ENCODE data around the gene SUSD5. TPM values are rescaled to one million over a fixed set of nuclear protein-coding genes. Genes with fewer than 3 reads are reported as not detected.

The SUSD5 gene
- total RNA-seq, 2 experiments from 2014 or later, result not detected

DNA sequence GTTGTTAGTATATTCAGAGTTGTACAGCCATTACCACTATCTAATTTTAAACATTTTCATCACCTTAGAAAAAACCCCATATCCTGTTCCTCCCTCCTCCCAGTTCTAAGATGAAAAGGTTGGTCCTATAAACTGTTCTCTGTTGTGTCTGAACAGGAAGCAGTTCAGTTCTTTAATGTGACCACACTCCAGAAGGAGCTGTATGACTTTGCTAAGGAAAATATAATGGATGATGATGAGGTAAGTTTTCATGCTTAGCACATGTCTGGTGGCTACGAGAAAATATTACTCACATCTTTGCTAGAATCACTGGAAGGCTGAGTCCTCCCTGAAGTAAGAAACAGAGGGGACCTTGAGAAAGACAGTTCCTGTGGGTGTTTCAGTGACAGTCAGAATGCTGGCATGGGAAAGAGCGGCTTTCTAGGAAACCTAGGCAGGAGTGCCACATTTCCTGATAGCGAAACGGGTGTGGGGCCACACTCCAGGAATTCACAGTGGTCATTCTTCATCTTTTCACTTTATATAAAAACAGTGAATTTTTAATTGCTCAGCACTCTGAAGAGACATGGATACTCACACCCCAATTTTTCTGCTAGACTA is 84.5 kb downstream of the SUSD5 start:
- peaks cover 12% of the 10 kb centered on the region for H3K36me3 Mint-ChIP-seq
- H3K9me3 Mint-ChIP-seq, result no peaks in the 10 kb centered on the region
- H3K4me3 Mint-ChIP-seq, result no peak overlapping the region
- DNase-seq (no peak), ATAC-seq (ENCODE audit: low read depth) (peak; percentile 47)
- no peaks in the 10 kb centered on the region for H3K27me3 Mint-ChIP-seq
- POLR2A ChIA-PET, result no interaction called here
- H3K4me1 Mint-ChIP-seq, result peaks cover 12% of the 10 kb centered on the region
- no peak overlapping the region for H3K27ac Mint-ChIP-seq

DNA sequence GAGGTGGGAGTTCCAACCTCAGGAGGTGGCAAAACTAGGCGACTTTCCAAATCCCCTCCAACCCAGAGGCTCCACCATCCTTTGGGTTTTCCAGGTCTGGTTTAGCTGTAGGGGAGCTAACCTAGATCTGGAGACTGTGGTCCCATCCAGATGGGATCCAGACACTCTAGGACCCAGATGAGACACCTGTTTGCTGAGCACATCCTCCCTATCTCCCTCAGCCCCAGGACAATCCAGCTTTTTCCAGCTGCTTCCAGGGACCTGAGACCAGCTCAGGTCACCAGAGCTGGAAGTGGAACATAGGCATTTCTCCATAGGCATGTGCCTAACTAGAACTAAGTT is 86.6 kb downstream of the SUSD5 start:
- peaks cover 7% of the 10 kb centered on the region for H3K36me3 Mint-ChIP-seq
- no peak for ATAC-seq (ENCODE audit: low read depth)
- H3K4me1 Mint-ChIP-seq, result peaks cover 12% of the 10 kb centered on the region
- DNase-seq, result no peak
- no peaks in the 10 kb centered on the region for H3K9me3 Mint-ChIP-seq
- H3K4me3 Mint-ChIP-seq, result no peak overlapping the region
- H3K27me3 Mint-ChIP-seq, result no peaks in the 10 kb centered on the region
- no peak overlapping the region for H3K27ac Mint-ChIP-seq
- POLR2A ChIA-PET, result interaction anchor here (1.9 kb wide), 1 partner anchor 241 kb away, joined by 9 read pairs; no protein-coding TSS in a partner anchor

DNA sequence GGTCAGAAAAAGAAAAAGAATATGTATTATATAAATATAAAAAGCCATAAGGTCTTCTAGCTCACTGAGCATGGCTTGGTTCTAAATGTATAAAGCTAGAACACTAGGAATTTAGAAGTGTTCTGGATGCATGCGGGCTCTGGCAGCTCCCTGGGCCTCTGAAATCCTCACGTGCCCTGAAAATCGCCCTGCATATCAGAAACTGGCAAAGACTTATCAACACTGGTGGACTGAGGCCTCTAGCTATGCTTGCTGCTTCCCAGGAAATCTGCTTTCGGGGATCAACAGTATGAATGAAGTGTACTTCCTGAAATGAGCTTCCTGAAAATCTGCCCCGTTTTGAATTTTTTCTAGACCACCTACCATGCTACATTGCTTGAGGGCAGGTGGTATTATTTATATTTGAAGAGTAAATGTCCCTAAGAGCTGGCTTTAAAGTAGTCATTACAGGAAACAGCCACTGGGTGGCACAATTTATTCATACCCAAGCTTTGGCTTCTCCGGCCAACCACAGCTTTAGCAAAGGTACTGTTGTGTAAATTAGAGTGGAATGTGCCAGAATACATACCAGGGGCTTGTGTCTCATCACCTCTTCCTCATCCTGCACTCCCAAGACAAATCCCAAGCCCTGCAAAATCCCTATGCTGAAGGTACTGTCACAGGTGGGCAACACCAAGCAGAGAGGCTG is 87.1 kb downstream of the SUSD5 start:
- POLR2A ChIA-PET, result interaction anchor here (0.5 to 1.9 kb wide), 2 partner anchors 20 to 241 kb away, joined by 3 to 9 read pairs; no protein-coding TSS in a partner anchor
- H3K9me3 Mint-ChIP-seq, result no peaks in the 10 kb centered on the region
- DNase-seq (no peak), ATAC-seq (ENCODE audit: low read depth) (peak; percentile 59)
- H3K27ac Mint-ChIP-seq, result no peak overlapping the region
- peaks cover 5% of the 10 kb centered on the region for H3K36me3 Mint-ChIP-seq
- H3K4me1 Mint-ChIP-seq, result peaks cover 10% of the 10 kb centered on the region
- H3K4me3 Mint-ChIP-seq, result no peak overlapping the region
- no peaks in the 10 kb centered on the region for H3K27me3 Mint-ChIP-seq

DNA sequence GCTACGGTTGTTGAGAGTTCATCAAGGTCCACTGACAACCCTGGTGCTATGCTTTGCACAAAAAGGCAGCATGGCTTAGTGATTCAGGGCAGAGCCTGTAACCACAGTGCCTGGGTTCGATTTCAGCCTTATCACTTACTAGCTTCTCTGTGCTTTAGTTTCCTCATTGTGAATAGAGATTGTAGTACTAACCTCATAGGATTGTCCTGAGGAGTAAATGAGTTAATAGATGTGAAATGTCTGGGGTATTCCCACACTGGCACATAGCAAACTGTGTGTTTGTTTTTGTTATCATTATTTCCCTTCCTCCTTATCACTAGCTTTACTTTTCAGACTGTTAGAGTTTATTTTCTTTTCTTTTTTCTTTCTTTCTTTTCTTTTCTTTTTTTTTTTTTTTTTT is 88.5 kb downstream of the SUSD5 start:
- Mint-ChIP-seq H3K27me3 (no peaks in the 10 kb centered on the region), H3K4me1 (peaks cover 8% of the 10 kb centered on the region), H3K9me3 (no peaks in the 10 kb centered on the region), H3K36me3 (no peaks in the 10 kb centered on the region), H3K27ac (no peak overlapping the region), H3K4me3 (no peak overlapping the region)
- POLR2A ChIA-PET, result no interaction called here
- ATAC-seq (ENCODE audit: low read depth) (no peak), DNase-seq (no peak)

DNA sequence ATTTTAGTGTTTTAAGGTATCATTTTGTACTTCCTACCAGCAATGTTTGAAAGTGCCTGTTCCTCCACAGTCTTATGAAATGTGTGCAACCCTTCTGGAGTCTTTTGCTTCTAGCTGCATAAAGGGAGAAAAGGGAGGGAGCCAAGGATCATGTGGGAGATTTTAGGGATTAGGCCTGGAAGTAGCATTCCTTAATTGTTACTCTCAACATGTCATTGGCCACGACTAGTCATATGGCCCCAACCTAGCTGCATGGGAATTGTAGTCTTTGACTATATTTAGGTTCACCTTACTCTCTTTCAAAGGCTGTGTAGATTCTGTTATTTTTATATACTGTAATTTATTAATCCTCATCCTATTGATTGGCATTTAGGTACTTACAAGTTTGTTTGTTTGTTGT is 89.9 kb downstream of the SUSD5 start:
- POLR2A ChIA-PET, result no interaction called here
- DNase-seq (no peak), ATAC-seq (ENCODE audit: low read depth) (no peak)
- H3K27ac Mint-ChIP-seq, result no peak overlapping the region
- no peaks in the 10 kb centered on the region for H3K27me3 Mint-ChIP-seq
- H3K4me1 Mint-ChIP-seq, result peaks cover 2% of the 10 kb centered on the region
- peaks cover 1% of the 10 kb centered on the region for H3K36me3 Mint-ChIP-seq
- no peak overlapping the region for H3K4me3 Mint-ChIP-seq
- H3K9me3 Mint-ChIP-seq, result no peaks in the 10 kb centered on the region

DNA sequence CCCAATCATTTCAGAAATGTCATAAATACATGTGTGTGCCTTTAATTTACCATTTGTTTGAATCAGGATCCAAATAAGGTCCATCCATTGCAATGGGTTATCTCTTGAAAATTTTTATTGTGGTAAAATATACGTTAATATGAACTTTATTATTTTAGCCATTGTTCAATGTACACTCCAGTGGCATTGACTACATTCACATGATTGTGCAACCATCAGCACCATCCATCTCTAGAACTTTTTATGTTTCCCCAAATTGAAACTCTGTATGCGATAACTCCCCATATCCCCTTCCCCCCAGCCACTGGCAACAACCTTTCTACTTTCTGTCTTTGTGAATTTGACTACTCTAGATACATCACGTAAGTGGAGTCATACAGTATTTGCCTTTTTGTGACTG is 92.8 kb downstream of the SUSD5 start:
- Mint-ChIP-seq H3K27ac (no peak overlapping the region), H3K4me1 (no peaks in the 10 kb centered on the region), H3K4me3 (no peak overlapping the region), H3K36me3 (peaks cover 1% of the 10 kb centered on the region), H3K27me3 (no peaks in the 10 kb centered on the region), H3K9me3 (no peaks in the 10 kb centered on the region)
- DNase-seq (no peak), ATAC-seq (ENCODE audit: low read depth) (no peak)
- POLR2A ChIA-PET, result no interaction called here

DNA sequence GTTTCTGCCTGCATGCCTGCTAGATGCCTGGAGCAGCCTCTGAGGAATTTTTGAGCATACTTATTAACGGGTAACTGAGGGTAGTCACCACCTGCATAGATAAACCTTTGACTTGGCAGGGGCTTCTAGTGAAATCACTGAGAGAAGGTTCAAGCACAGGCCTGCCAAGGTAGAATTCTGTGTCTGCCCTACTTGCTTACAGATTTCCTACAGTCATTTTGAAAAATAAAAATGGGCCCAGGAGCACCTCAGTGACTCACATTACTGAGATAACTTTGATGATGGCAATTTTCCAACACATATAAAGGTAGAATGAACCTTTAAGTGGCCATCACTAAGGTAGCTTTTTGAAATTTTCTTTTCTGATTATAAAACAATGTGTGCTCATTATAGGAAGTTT is 94.0 kb downstream of the SUSD5 start:
- ATAC-seq (ENCODE audit: low read depth) (no peak), DNase-seq (no peak)
- Mint-ChIP-seq H3K9me3 (no peaks in the 10 kb centered on the region), H3K36me3 (peaks cover 3% of the 10 kb centered on the region), H3K4me3 (no peak overlapping the region), H3K27me3 (no peaks in the 10 kb centered on the region), H3K4me1 (peaks cover under 1% of the 10 kb centered on the region), H3K27ac (no peak overlapping the region)
- POLR2A ChIA-PET, result no interaction called here

DNA sequence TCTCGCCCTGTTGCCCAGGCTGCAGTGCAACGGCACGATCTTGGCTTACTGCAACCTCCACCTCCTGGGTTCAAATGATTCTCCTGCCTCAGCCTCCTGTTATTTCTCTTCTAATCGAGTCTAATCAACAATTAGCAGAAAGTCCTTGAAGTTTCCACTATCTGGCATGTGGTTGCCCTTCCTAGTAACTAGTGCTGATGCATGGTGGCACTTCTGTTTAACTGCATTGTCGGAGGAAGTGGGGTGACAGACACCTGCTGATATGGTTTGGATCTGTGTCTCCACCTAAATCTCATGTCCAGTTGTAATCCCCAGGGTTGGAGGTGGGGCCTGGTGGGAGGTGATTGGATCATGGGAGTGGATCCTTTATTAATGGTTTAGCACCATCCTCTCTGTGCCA is 95.6 kb downstream of the SUSD5 start:
- POLR2A ChIA-PET, result interaction anchor here (0.5 to 0.7 kb wide), 2 partner anchors 103 to 204 kb away, joined by 4 to 5 read pairs; no protein-coding TSS in a partner anchor
- H3K27me3 Mint-ChIP-seq, result no peaks in the 10 kb centered on the region
- no peaks in the 10 kb centered on the region for H3K9me3 Mint-ChIP-seq
- no peak overlapping the region for H3K4me3 Mint-ChIP-seq
- DNase-seq (no peak), ATAC-seq (ENCODE audit: low read depth) (no peak)
- H3K4me1 Mint-ChIP-seq, result peaks cover 3% of the 10 kb centered on the region
- H3K27ac Mint-ChIP-seq, result no peak overlapping the region
- peaks cover 3% of the 10 kb centered on the region for H3K36me3 Mint-ChIP-seq

DNA sequence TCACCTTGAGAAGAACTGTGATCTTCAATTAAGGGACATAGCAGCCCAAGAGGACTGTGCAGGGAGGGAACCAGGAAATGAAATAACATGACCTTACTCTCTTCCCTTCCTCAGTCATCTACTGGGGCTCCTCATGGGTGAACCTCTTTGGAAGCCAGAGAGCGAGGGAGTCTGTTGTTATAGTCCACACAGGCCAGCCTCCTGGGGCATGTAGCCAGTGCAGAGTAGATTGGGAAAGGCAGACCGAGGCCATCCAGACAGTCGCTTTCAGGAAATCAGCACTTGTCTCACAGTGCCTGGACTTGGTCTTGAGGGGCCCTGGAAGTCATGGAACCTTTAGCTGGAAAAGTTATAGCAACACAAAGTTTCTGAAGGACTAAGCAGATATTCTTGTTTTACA is 98.7 kb downstream of the SUSD5 start:
- Mint-ChIP-seq H3K9me3 (no peaks in the 10 kb centered on the region), H3K27ac (no peak overlapping the region), H3K4me1 (peaks cover 3% of the 10 kb centered on the region), H3K36me3 (peaks cover 3% of the 10 kb centered on the region), H3K4me3 (no peak overlapping the region), H3K27me3 (no peaks in the 10 kb centered on the region)
- POLR2A ChIA-PET, result no interaction called here
- DNase-seq (no peak), ATAC-seq (ENCODE audit: low read depth) (no peak)

DNA sequence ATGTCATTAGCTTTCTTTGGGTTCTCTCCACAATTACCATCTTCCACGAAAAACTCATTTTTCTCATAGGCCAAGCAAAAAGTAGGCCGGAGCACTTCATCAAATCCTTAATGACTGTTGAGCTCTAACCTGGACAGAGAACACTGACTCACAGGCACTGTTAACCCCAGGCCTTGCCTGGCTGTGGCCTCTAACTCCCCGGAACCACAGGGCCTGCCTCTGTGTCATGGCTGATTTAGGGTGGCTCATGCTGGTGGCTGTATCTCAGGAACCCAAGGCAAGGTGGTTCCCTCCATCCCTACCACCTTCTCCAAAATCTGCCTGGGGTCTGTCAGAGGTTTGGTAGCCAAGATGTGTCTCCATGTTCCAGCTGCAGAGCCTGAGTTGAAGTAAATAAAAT is 101.1 kb downstream of the SUSD5 start:
- Mint-ChIP-seq H3K9me3 (no peaks in the 10 kb centered on the region), H3K27ac (no peak overlapping the region), H3K27me3 (no peaks in the 10 kb centered on the region), H3K4me1 (peaks cover 12% of the 10 kb centered on the region), H3K36me3 (peaks cover 1% of the 10 kb centered on the region), H3K4me3 (no peak overlapping the region)
- DNase-seq (no peak), ATAC-seq (ENCODE audit: low read depth) (no peak)
- POLR2A ChIA-PET, result no interaction called here

DNA sequence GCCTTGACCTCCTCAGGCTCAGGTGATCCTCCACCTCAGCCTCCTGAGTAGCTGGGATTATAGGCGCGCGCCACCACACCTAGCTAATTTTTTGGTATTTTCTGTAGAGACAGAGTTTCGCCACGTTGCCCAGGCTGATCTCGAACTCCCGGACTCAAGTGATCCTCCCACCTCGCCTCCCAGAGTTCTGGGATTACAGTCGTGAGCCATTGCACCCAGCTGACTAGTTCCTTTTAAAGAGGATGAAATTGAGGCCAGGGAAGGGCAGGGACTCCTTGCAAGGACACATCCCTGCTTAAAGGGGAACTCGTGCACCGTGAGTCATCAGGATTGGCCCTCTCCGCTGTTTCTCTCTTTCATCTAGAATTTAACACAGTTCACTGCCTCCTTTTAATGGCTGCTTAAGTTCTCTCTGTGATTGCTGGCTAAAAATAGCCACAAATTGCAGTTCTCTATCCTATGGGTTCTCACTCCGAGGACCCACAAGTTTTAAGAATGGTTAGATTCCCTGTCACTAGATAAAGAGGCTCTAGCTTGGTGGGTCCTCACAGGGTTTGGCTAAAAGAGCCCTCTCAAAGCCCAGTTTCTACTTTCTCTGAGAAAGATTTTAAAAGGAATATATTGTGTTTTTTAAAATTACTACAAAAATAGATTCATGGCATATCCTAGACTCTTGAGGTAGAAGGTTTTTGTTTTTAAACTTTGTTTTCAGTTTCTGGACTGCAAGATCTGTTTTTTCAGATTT is 103.4 kb downstream of the SUSD5 start:
- Mint-ChIP-seq H3K4me1 (peaks cover 12% of the 10 kb centered on the region), H3K27me3 (no peaks in the 10 kb centered on the region), H3K36me3 (no peaks in the 10 kb centered on the region), H3K9me3 (no peaks in the 10 kb centered on the region), H3K4me3 (peak overlapping the region; percentile 33), H3K27ac (no peak overlapping the region)
- no peak for ATAC-seq (ENCODE audit: low read depth)
- DNase-seq, result no peak
- POLR2A ChIA-PET, result no interaction called here

DNA sequence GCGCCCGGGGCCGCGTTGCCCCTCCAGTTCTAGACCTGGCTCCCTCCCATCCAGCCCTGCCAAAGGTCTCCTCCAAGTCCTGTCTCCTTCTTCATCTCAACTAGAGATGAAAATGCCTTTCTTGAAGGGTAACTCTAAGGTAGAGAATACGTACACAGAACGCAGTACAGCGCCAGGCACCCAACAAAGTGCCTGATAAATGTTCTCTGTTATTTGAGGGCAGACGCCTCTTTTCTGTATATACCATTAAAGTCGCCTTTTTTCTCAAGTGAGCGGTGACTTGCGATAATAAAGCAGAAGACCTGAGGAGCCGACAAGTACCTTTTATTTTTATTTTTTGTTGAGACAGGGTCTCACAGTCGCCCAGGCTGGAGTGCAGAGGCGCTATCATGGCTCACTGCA is 104.0 kb downstream of the SUSD5 start:
- peak overlapping the region; percentile 64 for H3K27ac Mint-ChIP-seq
- H3K27me3 Mint-ChIP-seq, result peaks cover 2% of the 10 kb centered on the region

DNA sequence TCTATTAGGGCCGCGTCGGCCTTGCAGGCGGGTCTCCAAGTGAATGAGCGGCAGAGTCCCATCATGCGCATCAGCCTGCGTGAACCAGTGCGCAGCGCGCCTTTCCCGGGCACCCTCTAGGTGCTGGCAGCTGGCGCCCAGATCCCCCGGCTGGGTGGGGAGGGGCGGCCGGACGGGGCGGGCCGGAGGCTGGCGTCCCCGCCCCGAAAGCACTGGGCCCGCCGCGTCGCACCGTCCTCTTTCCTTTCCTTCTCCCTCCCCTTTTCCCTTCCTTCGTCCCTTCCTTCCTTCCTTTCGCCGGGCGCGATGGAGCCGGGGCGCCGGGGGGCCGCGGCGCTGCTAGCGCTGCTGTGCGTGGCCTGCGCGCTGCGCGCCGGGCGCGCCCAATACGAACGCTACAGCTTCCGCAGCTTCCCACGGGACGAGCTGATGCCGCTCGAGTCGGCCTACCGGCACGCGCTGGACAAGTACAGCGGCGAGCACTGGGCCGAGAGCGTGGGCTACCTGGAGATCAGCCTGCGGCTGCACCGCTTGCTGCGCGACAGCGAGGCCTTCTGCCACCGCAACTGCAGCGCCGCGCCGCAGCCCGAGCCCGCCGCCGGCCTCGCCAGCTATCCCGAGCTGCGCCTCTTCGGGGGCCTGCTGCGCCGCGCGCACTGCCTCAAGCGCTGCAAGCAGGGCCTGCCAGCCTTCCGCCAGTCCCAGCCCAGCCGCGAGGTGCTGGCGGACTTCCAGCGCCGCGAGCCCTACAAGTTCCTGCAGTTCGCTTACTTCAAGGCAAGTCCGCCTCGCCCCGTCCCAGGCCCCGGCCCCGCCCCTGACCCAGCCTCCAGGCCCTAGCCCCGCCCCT is 104.6 kb downstream of the SUSD5 start, which contains the start of gene CRTAP:
Gene CRTAP, plus strand, starts transcription at position 243 of the 850 bp plus-strand sequence. Its CDS starts 64 bp downstream, at position 307.
- DNase-seq (peak; percentile 87), ATAC-seq (ENCODE audit: low read depth) (peak; percentile 89)
- Mint-ChIP-seq H3K9me3 (no peaks in the 10 kb centered on the region), H3K27ac (peak within 1 kb of the TSS; percentile 76), H3K36me3 (no peaks in the 10 kb centered on the region), H3K4me3 (peak within 1 kb of the TSS; percentile 84), H3K4me1 (peaks cover 9% of the 10 kb centered on the region), H3K27me3 (peaks cover 2% of the 10 kb centered on the region)
- POLR2A ChIA-PET, result interaction anchor here (0.6 to 1.2 kb wide), 3 partner anchors 9 to 36 kb away, joined by 3 to 6 read pairs (median 3); partner anchors contain the start of genes GLB1 and TMPPE

More for the DNA sequence above, 104.0 kb downstream of the SUSD5 start:
- Mint-ChIP-seq H3K4me3 (peak overlapping the region; percentile 84), H3K4me1 (peaks cover 12% of the 10 kb centered on the region), H3K36me3 (no peaks in the 10 kb centered on the region), H3K9me3 (no peaks in the 10 kb centered on the region)
- no peak for ATAC-seq (ENCODE audit: low read depth)
- POLR2A ChIA-PET, result interaction anchor here (1.0 kb wide), 1 partner anchor 17 kb away, joined by 6 read pairs; the partner anchor contains the start of genes GLB1 and TMPPE
- no peak for DNase-seq

All from activated naive CD8-positive, alpha-beta T cell treated with anti-CD3 and anti-CD28 coated beads, Interleukin-2, amount 10 ng/mL, durations not matched to agents 7 days and 5 days (primary cell).